GM18517 (cell line): ENCODE data around the gene RIC3.

Source experiments
- ATAC-seq: cut with Tn5 transposase; IDR thresholded peaks from one replicate; pipeline ENCODE4 v1.9.1; 2021; ENCODE audit warnings: mild to moderate bottlenecking, moderate library complexity; ENCODE audit not compliant: unreplicated experiment

Gene RIC3

DNA sequence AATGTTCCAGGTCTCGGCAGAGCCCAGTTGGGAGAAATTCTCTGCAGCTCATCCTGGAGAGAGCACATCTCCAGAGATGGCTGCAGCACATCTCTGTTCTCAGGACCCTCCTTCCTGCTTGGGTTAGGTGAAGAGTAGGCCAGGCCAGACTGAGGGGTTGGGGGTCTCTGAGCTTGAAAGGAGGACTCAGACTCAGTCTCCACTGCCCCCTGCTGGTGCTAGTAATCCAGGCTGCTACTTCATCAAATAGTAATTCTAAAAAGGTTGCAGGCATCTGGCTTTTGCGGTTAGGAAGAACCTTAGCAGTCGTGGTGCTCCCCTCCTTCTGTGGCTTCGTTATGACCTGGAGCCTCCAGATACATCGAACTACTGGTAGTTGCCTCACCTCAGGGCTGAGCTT, 78.1 kb downstream of the RIC3 start:
- no peak for ATAC-seq

DNA sequence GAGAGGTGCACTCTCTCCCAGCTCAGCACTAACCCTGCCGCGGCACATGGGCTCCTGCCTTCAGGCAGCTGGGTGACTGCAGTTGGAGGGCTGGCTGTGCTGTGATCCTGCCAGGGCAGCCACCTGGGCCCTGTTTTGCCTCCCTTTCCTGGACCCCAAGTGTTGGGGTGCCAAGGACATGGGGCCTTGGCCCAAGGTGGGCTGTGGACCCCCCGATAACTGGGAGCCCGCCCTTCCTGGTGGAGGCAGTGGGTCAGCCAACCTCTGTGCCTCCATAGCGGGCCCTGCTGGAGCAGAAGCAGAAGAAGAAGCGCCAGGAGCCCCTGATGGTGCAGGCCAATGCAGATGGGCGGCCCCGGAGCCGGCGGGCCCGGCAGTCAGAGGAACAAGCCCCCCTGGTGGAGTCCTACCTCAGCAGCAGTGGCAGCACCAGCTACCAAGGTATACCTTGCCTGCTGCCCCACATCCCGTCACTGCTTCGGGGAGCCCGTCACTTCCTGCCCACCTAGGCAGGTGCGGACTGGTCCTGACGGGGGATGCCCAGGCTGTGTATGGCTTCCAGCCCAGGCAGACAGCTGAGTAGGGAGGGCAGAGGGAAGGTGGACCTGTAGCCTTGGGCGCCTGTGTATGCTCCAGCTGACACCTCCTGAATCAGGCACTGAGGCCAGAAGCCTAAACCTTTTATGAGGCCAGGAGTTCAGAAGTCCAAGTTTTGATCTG, 78.9 kb downstream of the RIC3 start:
- no peak for ATAC-seq

DNA sequence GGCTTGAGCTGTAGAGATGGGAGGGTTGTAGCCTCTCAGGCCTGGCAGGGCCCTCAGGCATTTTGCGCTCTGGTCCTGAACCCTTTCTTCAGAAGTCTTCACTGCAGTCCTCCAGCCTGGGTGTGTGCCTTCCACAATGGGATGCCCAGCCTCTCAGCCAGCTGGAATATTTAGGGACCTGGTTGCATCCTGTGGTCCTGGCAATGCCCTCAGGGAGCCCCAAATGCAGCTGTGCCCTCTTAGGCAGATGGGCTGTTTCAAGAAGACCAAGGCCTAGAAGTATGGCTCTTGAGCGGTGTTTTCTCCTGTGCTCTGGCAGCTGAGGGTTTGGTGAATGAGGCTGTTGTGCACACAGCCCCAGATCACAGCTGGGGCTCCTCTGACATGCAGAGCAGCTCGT, 81.1 kb downstream of the RIC3 start:
- no peak for ATAC-seq

DNA sequence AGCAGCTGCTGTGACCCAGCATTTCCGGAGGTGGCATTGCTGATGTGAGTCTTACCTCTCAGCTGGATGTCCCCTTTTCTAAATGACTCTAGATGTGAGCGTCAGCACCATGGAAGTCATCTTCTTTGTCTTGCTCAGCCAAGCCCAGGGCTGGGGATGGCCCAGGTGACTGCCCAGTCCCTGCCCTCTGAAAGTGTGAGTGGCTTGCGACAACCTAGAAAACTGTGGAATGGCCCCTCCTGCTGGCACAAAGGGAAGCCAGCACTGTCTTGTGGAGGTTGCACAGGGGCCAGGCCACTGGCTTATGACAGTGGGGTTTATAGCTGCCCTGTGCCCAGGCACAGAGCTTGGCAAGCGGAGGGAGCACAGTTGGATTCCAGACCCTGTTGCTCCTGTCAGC, 81.6 kb downstream of the RIC3 start:
- ATAC-seq = no peak

DNA sequence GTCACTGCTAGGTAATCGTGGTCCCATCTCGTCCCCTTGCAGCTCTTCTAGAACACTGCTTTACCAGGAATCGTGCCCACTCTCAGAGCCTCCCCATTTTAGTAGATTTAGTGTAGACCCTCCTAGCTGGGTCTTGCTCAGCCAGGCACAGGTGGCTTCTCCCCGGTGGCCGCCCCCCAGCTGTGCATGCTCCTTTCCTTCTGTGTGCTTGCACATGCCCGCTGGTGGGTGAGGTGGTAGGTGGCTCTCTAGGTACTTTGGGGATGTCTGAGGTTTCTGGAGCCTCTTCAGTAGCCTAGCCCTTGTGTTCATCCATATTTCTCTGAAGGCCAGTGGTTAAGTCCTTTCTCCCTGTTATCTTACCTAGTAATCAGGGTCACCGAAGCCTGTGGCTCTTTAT, 82.3 kb downstream of the RIC3 start:
- no peak for ATAC-seq

DNA sequence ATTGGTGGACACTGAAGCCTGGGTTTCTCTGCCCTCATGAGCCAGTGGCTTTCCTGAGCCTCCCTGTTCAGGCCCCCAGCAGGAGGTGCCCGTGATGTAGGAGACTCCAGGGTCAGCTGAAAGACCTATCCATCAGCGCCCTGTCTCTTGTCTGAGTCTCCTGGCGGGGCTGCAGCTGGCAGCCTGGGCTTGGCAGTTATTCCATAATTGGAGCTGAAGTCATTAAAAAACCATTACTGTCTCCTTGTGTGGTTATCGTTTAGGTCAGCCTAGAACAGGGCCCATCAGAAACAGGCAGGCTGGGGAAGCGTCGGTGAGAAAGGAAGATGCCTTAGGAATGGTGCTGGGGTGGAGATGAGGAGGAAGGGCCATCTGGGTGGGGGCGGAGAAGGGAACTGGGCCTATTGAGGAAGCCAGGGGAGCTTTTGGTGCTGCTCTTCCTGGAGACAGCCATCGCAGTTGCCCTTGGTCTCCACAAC, 82.8 kb downstream of the RIC3 start:
- ATAC-seq = no peak

DNA sequence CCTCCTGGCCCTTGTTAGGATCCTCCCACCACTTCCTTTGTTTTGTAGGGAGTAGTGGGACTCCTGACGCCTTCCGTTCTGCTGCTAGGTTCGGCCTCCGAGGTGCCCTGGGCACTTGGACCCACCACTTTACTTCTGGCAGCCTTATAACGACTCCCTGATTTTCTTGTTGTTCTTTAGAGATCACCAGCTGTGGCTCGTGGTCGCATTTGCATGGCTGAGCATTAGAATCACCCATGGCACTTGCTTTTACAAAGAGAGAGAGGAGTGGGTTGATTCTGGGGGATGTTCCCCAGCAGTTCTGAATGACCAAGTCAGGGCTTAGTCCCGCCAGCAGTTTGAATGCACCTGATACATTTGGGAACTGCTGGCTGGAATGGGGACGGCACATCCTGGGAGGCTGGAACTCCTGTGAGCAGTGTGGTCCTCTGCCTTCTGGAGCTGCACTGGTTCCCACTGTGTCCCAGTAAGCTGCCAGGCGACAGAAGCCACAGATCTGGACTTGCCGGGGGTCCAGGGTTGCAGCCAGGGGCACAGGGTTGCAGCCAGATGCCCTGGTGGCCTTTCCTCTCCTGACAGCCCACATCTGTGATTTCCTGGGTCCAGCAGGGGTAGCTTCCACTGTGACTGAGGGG, 83.7 kb downstream of the RIC3 start:
- ATAC-seq = no peak

DNA sequence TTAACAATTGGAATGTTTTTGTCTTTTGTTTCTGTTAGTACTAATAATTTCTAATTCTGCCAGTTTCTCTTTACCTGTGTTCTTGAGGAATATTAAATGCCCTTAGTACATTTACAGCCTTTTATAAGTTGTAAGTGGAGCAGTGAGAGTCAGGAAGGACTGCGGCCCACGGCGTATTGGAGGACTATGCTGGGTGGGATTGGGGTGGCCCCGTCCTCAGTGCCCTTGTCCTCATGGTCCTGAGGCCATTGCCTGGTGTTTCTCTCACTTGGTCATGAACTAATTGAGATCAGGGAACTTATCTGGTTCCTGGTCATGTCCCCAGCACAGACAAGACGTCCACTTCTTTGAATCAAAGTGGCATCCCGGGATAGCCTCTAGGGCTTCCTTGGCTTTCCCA, 84.5 kb downstream of the RIC3 start:
- ATAC-seq = no peak

DNA sequence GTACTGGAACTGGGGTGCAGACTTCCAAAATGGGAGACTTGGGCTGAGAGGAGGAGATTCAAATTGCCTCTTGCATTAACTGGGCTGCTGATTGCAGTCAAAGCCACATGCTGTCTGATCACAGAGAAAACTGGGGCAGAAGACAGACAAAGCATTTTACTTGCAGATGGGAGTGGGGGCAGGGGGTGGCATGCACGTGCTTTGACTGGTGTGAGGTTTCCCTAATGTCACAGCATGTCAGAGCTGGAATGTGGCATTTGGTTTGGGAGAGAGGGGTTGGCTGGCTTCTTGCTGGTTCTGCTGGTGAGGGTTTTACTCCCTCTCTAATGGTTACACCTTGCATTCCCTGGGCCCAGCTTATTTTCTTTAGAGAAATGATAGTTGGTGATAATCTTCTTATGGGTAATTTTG, 84.9 kb downstream of the RIC3 start:
- ATAC-seq = no peak

DNA sequence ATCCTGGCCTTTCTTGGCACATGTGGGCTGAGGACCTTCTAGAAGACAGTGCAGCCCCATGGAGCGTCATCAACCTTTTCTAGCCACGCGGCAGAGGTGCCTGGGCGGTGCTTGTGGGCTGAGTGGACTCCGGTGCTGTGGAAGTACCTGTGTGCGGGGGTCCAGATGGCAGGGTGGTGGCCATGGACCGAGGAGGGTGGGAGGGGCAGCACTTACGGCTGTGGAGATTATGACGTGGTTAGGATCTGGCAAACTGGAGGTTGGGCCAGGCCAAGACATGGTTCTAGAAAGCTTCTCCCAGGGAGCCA, 85.8 kb downstream of the RIC3 start:
- no peak for ATAC-seq

DNA sequence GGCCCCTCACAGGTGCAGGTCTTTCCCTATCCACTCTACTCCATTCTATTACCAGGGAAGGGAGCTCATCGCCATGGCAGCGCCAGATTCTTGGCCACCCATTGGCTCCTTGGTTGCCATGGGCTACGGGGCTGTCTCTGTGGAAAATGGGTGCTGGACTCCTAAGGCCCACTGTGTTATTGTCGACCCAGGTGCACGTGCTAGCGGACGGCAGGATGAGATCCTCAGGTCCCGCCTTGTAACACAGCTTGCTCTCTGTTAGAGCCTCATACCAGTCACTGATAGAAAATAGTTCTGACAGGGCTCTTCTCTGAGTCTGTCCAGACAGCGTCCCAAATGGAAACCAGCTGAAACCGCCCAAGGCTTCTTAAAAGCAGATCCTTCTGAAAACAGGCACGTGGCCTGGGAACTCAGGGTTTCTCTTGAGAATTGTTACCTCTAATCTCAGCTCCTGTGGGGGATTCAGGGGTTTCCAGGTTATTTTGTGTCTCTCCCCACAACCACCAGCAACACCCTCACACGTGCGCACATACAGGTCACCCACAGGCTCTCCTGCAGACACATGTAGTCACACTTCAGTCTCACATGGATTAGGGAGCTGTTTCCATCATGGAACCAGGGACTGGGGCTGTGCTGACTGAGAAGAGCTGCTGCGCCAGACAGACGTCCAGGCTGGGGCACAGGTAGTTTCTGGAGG, 86.3 kb downstream of the RIC3 start:
- no peak for ATAC-seq

DNA sequence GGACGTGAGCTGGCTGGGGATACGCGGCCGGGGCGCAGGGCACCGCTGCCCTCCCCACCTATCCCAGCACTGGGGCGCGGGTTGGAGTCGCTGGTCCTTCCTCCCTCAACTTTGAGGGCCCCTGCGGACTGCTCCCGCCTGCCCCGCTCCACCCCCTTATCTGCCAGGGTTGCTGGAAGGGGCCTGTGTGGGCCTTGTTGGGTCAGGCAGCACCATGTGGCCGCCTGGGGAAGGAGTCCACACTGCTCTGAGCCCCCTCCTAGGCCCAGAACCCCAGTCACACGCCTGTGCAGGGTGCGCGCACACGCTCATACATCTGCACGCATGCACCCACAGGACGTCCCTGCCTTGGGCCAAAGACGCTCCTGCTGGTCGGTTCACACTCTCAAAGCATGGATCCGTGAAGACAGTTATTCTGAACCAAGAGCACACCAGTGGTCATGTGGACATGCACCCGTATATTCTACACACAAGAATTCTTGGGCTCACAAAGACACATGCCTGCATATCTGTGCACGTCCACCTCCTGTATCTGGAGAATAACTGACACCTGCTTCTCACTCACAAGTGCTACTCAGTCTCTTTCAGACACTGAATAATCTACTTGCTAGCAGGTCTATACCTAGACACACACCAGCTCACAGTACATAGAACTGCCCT, 87.1 kb downstream of the RIC3 start:
- no peak for ATAC-seq

DNA sequence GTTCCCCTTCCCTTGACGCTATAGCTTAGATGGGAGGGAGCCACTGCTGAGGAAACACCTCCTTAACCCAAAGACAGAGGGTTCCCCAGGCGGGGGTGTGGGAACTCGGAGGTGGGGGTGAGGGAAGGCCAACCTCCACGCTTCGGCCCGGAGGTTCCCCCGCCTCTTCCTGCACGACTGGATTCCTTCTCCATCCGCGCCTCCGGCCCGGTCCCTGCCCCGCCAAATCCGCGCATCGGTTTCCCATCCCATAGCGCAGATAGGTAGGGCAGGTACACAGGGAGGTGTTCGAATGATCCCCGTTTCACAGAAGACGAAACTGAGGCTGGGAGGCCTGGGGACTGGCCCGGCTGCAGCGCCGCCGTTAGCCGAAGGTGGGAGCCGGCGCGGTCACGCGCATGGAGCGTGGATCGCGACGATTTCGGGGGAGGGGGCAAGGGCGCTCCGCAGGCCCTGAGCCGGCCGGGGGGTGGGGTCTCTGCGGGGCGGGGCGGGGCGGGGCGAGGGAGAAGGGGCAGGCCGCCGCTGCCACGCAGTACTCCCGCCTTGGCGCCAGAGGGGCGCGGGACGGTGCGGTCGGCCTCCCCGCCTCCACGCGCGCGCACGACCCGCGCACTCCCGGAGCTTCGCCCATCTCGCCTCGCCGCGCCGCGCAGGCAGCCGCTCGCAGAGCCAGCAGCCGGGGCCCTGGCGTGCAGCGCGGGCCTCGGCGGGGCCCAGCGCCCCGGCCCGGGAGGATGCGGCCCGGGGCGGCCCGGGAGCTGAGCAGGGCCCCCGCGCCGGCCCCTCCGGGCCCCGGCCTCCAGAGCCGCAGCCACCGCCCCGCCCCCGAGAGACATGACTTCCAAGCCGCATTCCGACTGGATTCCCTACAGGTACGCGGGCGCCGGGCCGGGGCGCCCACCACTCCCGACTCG, 87.9 kb downstream of the RIC3 start, which contains the start of gene TUB:
Gene TUB, plus strand, starts transcription at position 538 of the 917 bp plus-strand sequence. Its CDS starts 300 bp downstream, at position 838.
- no peak for ATAC-seq

DNA sequence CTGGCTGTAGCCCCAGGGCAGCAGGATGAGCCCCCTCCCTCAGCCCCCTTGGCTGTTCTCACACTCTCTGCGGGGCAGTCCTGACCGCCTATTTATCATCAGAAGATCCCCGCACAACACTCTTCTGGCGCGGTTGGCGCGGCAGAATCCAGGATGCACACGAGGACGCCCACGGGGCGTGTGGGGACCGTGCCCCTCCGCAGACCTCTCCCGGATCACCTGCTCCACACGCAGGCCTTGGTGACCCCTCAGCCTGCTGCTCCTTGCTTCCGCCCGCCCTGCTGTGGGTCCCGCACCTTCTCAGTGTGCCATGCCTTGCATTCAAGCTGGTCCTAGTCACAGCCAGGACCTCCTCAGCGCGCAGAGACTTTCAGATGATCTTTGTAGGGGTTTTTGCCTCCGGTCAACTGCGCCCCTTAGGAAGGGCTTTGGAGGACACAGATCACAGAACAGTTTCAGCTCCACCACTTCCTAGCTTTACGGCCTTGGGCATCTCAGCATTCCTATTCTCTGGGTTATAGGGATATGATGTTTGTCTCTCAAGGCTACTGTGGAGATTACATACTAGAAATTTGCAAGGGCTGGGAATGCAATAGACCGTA, 88.7 kb downstream of the RIC3 start:
- ATAC-seq = no peak

DNA sequence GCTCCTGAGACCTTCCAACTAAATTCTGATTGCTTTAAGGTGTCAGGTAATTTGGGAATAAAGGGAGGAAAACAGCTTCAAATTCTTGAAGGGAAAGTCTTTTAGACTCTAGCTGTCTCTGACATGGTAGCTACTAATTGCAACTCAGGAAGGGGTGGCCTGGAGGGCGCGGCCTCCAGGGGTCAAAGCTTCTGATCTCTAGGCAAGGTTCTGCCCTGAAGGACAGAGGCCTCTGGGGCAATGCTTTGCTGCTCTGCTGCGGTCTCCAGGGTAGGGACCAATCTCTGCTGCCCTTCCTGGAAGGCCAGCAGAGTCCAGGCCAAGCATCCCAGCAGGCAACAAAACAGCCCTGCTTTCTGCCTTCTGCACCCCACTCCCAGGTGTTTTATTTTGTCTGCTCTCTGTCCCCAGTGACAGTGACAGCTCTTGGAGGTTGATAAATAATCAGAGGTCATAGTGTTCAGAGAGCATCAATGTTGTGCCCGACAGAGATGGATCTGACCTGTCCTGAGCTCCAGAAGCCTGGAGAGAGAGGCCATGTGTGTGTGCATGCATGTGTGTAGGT, 89.6 kb downstream of the RIC3 start:
- ATAC-seq = no peak

DNA sequence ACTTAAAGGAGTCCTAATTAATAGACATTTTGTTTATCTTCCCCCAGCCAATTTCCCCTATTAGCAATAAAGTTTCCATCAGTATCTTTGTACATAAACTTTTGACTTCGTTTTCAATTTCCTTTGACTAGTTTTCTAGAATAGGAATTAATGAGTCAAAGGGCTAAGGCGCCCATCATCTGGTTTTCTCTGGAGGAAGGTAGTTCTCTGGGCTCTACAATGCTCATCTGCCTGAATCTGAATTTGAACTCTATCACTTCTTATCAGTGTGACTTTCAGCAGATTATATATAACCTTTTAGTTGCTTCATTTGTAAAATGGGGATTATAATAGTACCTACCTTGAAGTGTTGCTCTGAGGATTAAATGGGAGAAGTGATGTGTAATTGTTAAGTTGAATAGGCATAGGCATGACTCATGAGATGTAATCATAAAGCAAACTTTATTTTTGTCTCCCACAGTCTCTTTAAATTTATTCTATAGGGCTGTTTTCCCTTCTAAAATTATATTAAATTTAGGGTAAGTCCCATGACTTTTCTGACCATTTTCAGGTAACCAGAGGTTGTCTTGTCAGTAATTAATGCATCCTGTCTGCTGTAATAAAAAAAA, 93.6 kb downstream of the RIC3 start:
- no peak for ATAC-seq

DNA sequence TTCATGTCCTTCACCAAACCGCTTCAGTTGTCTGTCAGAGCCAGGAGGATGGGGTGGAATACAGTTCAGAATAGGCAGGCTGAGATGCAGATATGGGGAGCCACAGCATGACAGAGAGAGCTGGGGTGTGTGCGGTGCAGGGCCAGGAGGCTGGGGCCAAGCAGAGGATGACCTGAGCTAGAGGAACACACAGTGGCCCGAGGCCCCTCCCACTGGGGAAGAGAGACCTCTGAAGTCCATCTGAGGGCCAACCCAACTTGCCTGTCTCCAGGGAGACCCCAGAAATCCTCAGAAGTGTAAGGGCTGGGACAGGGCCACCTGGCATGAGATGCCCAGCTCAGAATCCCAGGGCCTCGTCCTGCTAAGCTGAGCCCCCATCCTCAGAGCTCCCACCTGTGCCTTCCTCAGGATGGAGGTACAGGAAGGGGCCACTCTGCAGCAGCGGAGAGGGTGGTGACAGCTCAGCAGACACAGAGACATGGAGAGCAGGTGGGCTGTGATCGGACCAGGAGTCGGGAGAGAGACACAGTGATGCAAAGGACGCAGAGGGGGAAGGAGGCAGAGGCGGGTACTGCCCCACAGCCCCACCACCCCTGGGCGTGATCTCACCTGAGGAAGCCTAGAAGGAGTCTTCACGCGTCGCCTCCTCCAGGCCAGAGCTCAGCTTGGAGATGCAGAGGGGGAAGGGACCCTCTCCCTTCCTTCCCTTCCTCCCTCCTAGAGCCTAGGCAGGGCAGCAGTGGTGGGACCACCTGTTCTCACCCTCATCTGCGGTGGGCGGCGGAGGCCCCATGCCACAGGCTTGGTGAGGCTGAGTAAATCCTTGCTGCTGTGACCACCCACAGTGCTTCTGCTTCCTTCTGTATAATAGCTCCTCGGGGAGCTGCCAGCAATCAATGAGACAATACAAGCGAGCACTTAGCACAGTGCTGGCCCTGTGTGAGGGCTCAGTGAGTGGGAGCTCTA, 96.9 kb downstream of the RIC3 start:
- ATAC-seq = no peak

DNA sequence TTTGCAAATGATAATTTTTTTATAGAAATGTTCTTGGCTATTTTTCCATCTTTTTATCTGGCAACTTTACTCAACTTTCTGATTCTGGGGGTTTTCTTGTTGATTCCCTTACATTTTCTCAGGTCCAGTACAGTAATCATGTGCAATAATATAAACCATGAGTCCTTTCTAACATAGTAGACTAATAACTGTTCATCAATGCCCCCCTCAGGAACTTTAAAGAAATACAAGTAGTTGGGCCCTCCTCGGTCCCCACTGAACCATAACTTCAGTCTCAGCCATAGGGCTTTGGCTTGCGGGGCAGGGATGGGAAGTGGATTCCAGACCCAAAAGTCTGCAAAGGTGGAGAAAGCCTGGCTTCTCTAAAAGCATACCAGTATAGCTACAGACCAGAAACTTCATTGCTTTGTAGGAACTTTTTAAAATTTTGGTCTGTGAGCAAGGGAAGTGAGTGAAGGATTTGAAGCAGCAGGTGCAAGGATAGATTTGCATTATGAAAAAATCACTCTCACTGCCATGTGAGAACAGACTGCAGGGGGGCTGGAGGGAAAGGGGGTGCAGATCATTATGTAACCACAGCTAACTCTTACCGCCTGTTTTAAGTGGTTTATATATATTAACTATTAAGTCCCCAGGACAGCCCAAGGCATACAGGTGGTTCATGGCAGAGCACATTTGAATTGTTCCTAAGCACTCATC, 98.3 kb downstream of the RIC3 start:
- ATAC-seq = no peak
